SH-SY5Y (cell line): Measurements from ENCODE around the gene ATIC.

ENCODE experiments used
- GATA2 ChIP-seq: IDR thresholded peaks from 2 replicates; pipeline ENCODE4 v1.6.1; 2011; ENCODE audit warnings: mild to moderate bottlenecking, low read depth, low read length
- GATA3 ChIP-seq: IDR thresholded peaks from 2 replicates; pipeline ENCODE4 v1.6.1; 2011; ENCODE audit warnings: low read depth, mild to moderate bottlenecking, low read length, moderate library complexity

Gene ATIC

GRCh38 chr2:215361876-215362561, 50.2 kb downstream of the ATIC start:
- TF ChIP-seq GATA3 (no peak), GATA2 (no peak; the same call in 1 of the 2 replicates)

GRCh38 chr2:215362562-215362904, 50.7 kb downstream of the ATIC start:
- no peak for TF ChIP-seq GATA3
- TF ChIP-seq GATA2: no peak

GRCh38 chr2:215363039-215363438, 51.2 kb downstream of the ATIC start:
- no peak for TF ChIP-seq GATA3
- no peak for TF ChIP-seq GATA2

GRCh38 chr2:215363461-215364156, 51.8 kb downstream of the ATIC start:
- TF ChIP-seq GATA2 (no peak), GATA3 (no peak)

- TF ChIP-seq GATA3 (no peak), GATA2 (no peak)
These were observed 52.6 kb downstream of the ATIC start for GRCh38 chr2:215364157-215365155.

- no peak for TF ChIP-seq GATA3
- no peak for TF ChIP-seq GATA2
These were observed 53.4 kb downstream of the ATIC start for GRCh38 chr2:215365184-215365658.

GRCh38 chr2:215366440-215367032, 54.7 kb downstream of the ATIC start:
- TF ChIP-seq GATA3: no peak
- no peak for TF ChIP-seq GATA2

- no peak for TF ChIP-seq GATA3
- no peak for TF ChIP-seq GATA2
These were observed 56.0 kb downstream of the ATIC start for GRCh38 chr2:215367662-215368492.

- TF ChIP-seq GATA3 (no peak), GATA2 (no peak)
These were observed 56.6 kb downstream of the ATIC start for GRCh38 chr2:215368493-215368809.

GRCh38 chr2:215369181-215369760, 57.4 kb downstream of the ATIC start:
- TF ChIP-seq GATA2: no peak

GRCh38 chr2:215370112-215370965, 58.5 kb downstream of the ATIC start:
- TF ChIP-seq GATA2 (no peak), GATA3 (no peak)

GRCh38 chr2:215371915-215372897, 60.3 kb downstream of the ATIC start:
- TF ChIP-seq GATA3 (no peak), GATA2 (no peak)
